HG03095 (cell line): ENCODE results near the gene ADIPOQ.
"Not testable (repeated sequence)": the region's sequence is repeated elsewhere in the genome, so short reads cannot be mapped to it uniquely, and the experiment has no call there.

Experiments
- ATAC-seq: cut with Tn5 transposase; IDR thresholded peaks from one replicate; pipeline ENCODE4 v1.9.1; 2021; ENCODE audit warnings: moderate library complexity; ENCODE audit not compliant: unreplicated experiment

ADIPOQ gene

DNA sequence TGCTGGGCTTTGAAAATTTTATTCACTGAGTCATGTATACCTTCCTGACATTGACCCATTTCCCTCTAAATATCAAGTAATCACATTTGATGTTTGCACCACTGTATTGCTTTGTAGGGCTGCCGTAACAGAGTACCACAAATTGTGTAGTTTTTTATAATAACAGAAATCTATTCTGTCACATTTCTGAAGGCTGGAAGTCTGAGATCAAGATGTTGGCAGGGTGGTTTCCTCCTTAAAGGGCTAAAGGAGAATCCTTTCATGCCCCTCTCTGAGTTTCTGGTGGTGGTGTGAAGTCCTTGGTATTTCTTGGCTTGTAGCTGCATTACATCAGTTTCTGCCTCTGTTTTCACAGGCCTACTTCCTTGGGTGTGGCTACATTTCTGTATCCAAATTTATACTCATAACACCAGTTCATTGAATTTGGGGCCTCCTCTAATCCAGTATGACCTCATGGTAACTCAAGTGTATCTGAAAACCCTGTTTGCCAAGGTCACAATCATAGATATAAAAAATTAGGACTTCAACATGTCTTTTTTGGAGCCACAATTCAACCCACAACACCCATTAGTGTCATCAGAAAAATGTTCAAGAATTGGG lies 58.7 kb downstream of the ADIPOQ start:
- ATAC-seq, result no peak

DNA sequence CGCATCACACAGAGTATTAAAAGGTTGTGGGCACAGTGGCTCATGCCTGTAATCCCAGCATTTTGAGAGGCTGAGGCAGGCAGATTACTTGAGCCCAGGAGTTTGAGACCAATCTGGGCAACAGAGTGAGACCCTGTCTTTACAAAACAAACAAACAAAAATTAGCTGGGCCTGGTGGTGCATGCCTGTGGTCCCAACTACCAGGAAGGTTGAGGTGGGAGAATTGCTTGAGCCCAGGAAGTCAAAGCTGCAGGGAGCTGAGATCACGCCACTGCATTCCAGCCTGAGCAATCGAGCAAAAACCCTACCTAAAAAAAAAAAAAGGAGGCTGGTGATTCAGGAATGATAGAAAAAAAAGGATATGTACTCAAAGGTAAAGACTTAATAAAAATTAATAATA lies 59.6 kb downstream of the ADIPOQ start:
- ATAC-seq, result no peak

DNA sequence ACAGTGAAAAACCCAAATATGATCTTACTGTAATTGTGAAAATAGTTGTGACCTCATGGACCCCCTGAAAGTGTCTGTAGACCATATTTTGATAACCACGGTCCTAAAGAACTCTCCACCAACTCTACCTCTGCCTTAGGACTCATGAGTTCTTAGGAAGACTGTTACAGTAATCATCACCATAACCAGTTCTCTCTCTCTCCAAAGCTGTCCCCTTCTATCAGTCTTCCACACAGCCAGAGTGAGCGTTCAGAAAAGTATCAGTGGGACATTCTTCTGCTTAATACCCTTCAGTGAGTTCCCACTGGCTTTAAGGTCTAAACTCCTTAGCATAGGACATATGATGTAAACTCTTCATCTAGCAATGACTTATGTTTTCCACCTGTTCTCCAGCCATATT lies 60.2 kb downstream of the ADIPOQ start:
- no peak for ATAC-seq

DNA sequence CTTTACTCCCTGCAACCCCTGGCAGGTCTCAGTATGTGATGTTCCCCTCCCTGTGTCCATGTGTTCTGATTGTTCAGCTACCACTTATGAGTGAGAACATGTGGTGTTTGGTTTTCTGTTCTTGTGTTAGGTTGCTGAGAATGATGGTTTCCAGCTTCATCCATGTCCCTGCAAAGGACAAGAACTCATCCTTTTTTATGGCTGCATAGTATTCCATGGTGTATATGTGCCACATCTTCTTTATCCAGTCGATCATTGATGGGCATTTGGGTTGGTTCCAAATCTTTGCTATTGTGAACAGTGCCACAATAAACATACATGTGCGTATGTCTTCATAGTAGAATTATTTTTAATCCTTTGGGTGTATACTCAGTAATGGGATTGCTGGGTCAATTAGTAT lies 61.2 kb downstream of the ADIPOQ start:
- ATAC-seq, result not testable (repeated sequence)

- not testable (repeated sequence) for ATAC-seq
These were observed 64.6 kb downstream of the ADIPOQ start for GRCh38 chr3:186907075-186907474.
